ENCODE measurements around the gene PCK1.

PCK1 gene

DNA sequence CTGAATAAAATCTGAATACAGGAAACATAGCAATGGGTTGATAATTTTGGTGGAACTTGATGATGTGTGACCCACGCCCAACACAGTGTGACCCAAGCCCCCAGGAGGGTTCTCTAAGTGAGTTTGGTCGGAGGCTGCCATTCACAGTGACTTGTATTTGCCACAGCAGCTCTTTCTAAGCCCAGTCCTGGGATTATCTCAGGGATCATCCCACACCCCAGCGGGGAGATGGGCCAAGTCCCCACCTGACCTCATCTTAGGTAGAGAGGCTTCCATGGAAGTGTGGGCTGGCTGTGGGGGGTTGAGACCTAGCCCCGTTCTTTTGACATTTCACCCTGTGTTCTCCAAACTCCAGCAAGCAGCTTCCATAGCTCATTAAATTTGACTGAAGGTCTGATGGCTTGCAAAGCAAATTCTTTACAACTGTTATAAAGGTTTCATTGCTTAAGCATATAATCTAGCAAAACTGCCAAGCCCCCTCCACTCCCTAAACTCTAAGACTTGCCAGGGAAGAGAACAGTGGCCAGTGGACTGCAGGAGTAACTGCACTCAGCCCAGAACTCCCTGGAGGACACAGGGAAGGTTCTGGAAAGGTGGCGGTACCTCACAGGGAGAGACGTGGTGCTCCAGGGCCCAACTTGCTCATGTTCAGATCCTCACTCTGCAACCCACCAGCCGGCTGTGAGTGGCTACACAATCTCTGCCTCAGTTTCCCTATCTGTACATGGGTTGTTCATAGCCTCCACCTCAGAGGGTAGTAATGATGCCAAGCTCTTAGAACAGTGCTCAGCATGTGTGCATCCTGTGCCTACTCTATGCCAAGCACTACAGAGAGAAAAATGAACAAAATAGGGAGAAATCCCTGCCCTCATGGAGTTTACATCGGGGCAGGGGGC, 1.0 kb upstream of the PCK1 start:
- DNase-seq (ENCODE audit: low read depth in 2 of 3, low spot score in 1 of 3), result no peak

DNA sequence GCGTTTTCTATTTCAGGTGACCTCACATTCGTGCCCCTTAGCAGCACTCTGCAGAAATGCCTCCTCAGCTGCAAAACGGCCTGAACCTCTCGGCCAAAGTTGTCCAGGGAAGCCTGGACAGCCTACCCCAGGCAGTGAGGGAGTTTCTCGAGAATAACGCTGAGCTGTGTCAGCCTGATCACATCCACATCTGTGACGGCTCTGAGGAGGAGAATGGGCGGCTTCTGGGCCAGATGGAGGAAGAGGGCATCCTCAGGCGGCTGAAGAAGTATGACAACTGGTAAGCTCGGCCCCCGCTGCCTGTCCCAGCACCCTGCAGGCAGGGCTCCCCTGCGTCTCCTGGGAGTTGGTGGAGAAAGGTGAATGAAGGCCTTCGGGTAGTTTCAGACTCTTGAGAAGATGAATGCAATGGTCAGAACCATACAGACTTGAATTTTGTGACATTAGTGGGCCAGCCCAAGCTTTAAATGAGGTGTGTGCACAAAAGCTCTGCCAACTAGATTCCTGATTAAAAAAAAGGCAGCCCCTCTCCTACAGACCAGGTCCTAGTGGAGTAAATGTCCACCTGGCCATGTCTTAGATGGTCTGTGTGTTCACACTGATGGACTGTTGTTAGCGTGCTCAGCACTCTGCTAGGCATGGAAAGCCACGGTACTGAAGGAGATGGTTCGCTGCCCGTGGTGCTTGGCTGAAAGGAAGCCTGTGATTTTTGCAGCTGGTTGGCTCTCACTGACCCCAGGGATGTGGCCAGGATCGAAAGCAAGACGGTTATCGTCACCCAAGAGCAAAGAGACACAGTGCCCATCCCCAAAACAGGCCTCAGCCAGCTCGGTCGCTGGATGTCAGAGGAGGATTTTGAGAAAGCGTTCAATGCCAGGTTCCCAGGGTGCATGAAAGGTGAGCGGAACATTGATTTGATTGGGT, 708 bp downstream of the PCK1 start:
- no peak for DNase-seq (ENCODE audit: low read depth in 2 of 3, low spot score in 1 of 3)

DNA sequence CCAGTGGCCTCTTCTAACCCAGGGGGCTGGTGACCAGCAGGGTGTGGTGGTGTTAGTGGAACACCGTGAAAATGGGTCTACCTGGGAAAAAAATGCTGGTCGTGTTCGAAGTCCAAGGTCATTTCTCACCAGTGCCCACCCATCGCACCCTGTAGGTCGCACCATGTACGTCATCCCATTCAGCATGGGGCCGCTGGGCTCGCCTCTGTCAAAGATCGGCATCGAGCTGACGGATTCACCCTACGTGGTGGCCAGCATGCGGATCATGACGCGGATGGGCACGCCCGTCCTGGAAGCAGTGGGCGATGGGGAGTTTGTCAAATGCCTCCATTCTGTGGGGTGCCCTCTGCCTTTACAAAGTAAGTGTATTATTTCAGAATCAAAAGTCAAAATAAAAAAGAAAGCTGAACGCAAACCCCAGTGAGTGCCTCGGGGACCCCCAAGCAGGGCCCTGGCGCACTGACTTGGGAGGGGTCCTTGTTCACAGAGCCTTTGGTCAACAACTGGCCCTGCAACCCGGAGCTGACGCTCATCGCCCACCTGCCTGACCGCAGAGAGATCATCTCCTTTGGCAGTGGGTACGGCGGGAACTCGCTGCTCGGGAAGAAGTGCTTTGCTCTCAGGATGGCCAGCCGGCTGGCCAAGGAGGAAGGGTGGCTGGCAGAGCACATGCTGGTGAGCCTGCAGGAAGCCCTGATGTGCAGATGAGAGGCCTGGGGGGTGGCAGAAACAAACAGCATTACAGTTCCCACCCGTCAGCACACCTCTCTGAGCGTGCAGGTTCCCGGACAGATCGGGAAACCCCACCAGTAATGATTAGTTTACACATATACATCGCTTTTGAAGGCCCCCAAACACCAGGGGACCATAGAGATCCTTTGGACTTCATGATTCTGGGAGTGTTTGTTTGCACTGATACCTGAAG, 1.9 kb downstream of the PCK1 start:
- no peak for DNase-seq (ENCODE audit: low read depth in 2 of 3, low spot score in 1 of 3)

DNA sequence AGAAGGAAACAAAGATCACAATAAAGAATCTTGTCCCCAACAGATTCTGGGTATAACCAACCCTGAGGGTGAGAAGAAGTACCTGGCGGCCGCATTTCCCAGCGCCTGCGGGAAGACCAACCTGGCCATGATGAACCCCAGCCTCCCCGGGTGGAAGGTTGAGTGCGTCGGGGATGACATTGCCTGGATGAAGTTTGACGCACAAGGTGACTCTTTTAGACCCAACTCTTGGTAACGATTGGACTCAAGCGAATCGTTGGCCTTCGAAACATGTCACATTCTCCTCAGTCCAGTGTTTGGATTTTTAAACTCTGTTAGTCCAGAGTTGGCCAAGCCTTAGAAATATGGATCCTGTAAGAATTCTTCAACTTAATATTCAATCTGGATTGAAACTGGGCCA, 2.6 kb downstream of the PCK1 start:
- no peak for DNase-seq (ENCODE audit: low read depth in 2 of 3, low spot score in 1 of 3)

DNA sequence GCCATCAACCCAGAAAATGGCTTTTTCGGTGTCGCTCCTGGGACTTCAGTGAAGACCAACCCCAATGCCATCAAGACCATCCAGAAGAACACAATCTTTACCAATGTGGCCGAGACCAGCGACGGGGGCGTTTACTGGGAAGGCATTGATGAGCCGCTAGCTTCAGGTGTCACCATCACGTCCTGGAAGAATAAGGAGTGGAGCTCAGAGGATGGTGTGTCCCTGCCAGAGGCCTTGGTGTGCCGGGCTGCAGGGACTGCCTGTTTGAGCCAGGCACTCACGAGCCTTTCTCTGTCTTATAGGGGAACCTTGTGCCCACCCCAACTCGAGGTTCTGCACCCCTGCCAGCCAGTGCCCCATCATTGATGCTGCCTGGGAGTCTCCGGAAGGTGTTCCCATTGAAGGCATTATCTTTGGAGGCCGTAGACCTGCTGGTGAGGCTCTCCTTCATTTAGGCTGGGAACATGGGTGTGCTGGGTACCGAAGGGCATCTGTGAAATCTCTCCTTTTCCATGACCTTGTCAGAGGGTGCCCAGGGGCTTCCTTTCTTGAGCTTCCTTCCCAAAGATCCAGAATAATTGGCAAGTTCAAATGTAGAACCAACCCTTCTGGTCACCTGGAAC, 3.4 kb downstream of the PCK1 start:
- DNase-seq (ENCODE audit: low read depth in 2 of 3, low spot score in 1 of 3), result no peak

DNA sequence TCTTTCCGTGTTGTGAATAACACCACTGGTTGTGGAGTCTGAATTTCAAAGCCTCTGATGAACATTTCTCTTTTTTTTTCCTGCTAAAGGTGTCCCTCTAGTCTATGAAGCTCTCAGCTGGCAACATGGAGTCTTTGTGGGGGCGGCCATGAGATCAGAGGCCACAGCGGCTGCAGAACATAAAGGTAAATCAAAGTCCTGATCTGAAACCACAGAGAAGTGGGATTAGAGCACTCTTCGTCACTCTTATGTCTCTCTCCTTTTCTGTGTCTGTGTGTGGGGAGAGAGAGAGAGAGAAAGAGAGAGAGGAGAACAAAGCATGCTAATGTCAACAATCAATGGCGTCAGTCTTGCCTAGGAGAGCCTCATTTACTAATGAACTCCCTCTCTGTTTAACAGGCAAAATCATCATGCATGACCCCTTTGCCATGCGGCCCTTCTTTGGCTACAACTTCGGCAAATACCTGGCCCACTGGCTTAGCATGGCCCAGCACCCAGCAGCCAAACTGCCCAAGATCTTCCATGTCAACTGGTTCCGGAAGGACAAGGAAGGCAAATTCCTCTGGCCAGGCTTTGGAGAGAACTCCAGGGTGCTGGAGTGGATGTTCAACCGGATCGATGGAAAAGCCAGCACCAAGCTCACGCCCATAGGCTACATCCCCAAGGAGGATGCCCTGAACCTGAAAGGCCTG, 4.2 kb downstream of the PCK1 start:
- no peak for DNase-seq (ENCODE audit: low read depth in 2 of 3, low spot score in 1 of 3)

DNA sequence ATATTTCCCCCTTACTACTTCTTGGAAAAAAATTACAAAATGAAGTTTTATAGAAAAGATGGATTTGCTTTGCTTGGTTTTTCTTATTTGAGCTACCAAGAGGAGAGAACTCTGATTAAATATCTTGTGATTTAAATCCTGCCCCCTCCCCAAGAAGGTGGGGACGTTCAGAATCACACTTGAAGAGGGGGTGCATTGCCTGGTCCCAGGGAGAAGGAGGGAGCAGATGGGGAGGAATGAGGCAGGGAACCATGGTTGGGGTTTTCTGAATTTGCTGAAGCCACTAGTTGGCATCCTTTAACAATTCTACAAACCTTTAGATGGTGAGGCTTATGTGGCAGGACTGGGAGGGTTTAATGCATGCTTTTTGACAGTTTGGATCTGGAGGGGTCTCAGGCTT, 5.5 kb downstream of the PCK1 start:
- no peak for DNase-seq (ENCODE audit: low read depth in 2 of 3, low spot score in 1 of 3)

DNA sequence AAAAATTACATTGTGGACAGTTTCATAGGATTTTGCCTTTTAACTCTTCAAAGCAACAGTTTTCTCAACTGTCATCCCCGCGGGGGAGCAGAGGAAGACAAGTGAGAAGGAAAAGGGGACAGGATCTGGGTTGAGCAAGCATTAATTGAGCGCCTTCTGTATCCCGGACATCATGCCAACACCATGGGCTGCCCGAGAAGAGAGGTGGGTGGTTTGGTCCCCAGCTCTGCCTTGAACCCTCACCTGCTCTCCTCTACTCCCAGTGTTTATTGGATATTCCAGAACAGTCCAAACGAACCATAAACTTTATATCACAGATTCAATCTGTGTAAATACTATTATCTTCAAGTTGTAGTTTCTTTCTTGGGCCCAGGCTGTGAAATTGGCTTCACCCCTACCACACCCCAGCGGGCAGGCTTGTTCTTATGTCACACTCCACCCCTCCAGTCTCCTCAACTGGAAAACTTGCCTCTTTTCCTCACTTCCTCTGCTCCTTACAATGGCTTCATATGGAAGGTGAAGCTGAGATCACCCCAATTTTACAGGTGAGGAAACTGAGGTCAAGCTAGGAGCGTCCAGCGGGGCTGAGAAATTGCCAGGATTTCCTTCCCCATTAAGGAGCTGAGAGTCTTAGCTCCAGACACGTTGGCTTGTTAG, 6.0 kb downstream of the PCK1 start:
- no peak for DNase-seq (ENCODE audit: low read depth in 2 of 3, low spot score in 1 of 3)

DNA sequence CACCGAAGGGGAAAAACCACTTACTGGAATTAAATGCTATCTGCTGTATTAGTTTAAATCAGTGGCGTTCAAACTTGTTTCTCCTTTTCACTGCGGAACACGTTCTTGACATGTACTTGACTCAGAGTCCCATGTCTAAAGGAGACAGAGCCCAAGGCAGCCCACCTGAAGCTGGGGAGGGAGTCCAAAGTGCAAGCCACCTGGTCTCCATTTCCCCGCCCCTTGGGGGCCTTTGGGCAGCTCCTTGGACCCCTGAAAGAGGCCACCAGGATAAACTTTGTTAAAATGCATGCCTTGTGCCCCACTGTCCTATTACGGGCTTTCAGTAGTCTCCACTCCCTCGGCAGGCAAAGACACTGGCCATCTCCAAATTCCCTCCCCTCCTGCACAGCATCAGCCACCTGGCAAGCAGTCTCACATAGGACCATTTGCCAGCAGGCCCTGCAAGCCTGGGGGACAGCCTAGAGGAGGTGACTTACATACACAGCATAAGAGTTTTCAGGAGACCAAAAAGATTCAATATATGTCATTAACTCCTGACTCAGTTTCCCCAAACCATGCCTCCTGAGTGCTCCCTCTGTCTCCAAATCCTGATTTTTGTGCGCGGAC, 6.7 kb downstream of the PCK1 start:
- DNase-seq (ENCODE audit: low read depth in 2 of 3, low spot score in 1 of 3), result no peak

DNA sequence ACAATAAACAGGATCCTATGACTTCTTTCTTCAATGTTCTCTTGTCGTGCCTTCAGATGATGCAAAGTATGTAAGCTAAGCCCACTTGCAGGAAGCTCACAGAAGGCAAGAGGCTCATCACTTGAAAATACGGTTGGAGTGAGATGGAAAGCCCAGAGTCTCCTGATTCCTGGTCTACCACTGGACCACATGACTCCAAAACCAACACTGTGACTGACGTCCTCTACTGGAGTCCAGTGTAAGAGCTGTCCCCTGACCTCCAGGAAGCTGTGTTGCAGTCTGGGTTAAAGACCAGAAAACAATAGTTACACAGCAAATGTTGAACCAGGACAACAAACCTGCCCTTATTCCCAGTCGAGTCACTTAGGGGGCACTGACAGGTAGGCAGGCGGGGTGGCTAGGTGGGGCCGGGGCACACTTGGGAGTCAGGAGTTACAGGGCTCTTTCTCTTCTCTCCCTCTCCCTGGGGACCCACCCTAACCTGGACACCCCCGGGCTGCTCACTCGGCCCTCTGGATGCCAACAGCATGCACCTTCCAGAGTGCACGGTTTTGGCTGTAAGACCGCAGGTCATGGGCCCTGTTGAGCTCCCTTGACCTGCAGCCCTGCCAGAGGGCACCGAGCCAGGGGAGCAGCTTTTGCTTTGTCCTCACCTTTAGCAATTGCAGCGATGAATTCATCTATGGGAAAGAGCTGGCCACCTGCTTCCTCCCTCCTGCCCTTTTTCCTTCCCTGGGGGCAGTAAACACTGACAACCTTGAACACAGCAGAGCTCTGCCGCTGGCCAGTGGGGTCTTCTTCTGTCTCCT, 7.4 kb downstream of the PCK1 start:
- DNase-seq (ENCODE audit: low read depth in 2 of 3, low spot score in 1 of 3), result no peak

DNA sequence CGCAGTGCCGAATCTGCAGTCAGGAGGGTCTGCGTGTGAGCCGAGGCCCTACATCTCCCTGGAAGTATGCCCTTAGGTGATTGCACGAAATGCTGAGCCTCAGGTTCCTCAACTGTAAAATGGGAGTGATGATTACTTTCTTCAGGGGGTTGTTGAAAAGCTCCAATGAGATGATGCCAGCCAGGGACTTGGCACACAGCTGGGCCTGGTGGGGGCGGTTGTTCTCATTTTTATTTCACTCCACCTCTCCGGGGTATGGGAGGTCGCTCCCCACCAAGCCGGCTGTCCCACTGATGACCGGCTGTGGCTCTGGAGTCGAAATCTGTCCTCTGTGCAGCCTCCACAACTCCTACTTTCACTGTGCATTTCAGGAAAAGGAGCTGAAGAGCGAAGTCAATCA, 8.1 kb downstream of the PCK1 start:
- no peak for DNase-seq (ENCODE audit: low read depth in 2 of 3, low spot score in 1 of 3)

DNA sequence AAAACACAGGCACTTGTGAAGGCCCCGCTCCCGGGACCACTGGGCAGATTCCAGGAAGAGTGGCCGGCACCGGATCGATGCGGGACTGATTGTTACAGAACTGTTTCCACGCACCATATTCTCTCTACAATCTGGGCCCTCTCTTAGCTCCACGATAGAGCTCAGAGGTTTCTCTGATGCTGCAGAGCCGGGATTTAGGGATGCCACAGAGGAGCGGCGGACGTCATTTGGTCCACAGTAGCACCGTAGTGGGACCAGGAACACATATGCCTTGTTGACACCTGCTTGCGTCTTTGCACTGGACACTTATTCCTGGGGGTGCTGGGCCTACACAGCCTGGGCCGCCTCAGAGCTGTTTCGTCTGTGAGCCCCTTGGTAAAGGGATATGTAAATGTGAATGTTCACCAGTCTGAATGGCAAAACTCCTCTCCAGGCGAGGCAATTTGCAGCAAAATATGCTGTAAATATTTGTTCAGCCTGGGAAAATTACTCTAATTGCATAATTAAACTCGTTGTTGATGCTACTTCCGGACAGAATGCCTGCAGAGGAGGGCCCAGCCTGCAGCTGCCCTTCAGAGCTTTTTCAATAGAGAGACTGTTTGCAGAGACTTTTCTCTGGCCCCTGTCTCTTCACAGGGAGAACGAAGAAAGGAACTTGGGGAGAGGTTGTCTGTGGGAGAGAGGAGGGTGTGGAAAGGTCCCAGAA, 9.4 kb downstream of the PCK1 start:
- no peak for DNase-seq (ENCODE audit: low read depth in 2 of 3, low spot score in 1 of 3)

DNA sequence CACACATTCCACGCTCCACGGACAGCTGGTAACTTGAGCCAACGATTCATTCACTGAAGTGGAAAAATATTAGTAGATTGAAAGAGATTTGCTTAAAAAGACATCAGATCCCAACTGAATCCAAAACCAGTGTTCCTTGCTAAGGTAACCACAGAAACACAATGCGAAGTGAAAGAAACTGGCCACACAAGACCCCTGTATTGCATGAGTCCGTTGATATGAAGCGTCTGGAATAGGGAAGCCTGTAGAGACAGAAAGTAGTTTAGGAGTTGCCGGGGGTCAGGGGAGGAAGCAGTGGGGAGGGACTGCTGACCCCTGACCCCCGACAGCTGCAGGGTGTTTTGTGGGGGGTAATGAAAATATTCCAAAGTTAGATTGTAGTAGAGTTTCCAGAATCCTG, 10.0 kb downstream of the PCK1 start:
- DNase-seq (ENCODE audit: low read depth in 2 of 3, low spot score in 1 of 3), result no peak

DNA sequence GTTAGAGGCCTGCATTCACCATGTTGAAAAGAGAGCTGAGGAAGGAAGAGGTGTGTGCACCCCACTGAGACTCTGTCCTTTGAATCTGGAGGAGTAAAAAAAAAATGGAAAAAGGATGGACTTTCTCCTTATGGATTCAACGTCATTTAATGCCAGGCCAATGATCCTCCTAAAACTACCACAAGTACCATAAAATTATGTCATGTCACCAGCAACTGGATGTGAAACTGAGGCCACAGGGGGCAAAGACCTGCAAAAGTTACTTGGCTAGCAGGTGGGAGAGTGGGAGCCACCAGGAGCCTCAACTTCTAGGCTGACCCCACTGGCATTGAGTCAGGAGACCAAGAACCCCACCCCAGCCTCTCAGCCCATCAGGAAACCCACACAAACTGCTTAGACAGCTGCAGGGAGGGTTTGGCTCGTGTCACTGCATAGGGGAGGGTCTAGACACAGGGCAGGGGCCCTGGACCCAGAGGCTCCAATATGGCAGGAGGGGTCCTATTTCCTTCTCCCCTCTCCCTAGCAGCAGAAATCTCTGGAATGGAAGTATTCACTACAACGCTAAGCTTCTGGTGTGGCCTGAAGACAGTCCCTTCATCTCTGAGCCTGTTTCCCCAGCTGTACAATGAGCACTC, 11.0 kb downstream of the PCK1 start:
- DNase-seq (ENCODE audit: low read depth in 2 of 3, low spot score in 1 of 3), result no peak

DNA sequence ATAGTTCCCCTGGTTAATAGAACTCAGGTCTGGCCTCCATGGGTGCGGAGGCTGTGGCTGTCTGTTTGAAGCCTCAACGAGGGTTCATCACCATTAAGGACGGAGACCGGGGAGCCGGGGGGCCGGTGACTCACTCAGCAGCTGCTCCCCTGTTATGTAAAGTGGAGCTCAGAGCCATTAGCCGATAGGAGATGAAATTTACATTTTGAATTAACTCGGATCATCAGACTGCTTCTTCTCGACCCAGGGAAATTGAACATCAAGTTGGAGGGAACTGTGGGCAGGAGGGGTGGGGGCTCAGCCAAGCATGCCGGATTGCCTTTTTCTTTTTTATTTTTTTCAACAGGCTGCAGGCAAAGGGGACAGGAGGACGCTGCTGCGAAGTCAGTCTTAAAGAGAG, 12.3 kb downstream of the PCK1 start:
- no peak for DNase-seq (ENCODE audit: low read depth in 2 of 3, low spot score in 1 of 3)

DNA sequence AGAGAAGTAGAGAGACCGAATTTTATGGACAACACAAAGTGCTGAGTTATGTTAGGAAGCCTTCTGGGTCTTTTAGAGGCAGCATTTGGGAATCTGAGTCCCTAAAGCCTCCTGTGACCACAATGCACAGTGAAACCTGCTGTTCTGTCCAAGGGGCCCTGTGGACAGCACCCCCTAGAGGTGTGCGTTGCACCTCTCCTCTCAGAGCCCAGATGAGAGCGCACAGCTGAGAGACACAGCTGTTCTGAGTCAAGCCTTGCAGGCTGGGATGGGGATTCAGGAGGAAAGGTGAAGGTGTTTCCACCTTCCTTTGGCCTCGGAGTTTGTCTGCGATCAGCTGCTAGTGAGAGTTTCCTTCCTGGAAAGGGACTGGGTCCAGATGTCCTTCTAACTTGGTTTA, 13.0 kb downstream of the PCK1 start:
- no peak for DNase-seq (ENCODE audit: low read depth in 2 of 3, low spot score in 1 of 3)

DNA sequence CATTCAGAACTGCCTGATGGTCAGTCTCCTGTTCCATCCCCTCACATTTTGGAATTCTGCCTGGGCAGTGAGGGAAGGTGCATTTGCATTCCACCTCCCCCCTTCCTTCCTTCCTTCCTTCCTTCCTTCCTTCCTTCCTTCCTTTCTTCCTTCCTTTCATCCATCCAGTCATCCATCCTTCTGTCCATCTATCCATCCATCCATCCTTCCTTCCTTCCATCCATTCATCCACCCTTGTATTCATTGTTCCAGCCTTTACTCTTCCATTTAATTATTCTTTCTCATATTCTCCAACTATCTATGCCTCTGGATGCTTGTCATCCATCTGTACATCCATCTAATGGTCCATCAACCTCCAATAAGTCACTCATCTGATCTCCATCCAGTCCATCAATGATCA, 14.0 kb downstream of the PCK1 start:
- no peak for DNase-seq (ENCODE audit: low read depth in 2 of 3, low spot score in 1 of 3)

Data from stimulated activated CD4-positive, alpha-beta T cell treated with anti-CD3 and anti-CD28 coated beads, Interleukin-12 subunit alpha, Interleukin-12 subunit beta, amount 100 ng/mL, for 48 hours (primary cell).